Karpas-422 (cell line): Measurements from ENCODE around the gene SAMD5. TPM values are rescaled to one million over a fixed set of nuclear protein-coding genes. Genes with fewer than 3 reads are reported as not detected.

ENCODE experiments used
- DNase-seq: peaks from one replicate; pipeline ENCODE4 v3.0.0-alpha.2; 2015
- H2AFZ ChIP-seq: fragments of 200-600 bp; sonication (generic); 2 replicates; pipeline ENCODE4 v1.6.1; 2014; ENCODE audit warnings: antibody characterized with exemption, low read length, mixed read lengths
- H3K27ac ChIP-seq: fragments of 200-600 bp; sonication (generic); 2 replicates; pipeline ENCODE4 v1.5.1; 2014; ENCODE audit warnings: mild to moderate bottlenecking, low read length, moderate library complexity
- H3K27me3 ChIP-seq: fragments of 200-600 bp; sonication (generic); 2 replicates; pipeline ENCODE4 v1.6.1; 2014; ENCODE audit warnings: low read length, mixed read lengths
- H3K36me3 ChIP-seq: fragments of 200-600 bp; sonication (generic); 2 replicates; pipeline ENCODE4 v1.6.1; 2014; ENCODE audit warnings: low read length, mixed read lengths; ENCODE audit not compliant: insufficient read depth
- H3K4me1 ChIP-seq: fragments of 200-600 bp; sonication (generic); 2 replicates; pipeline ENCODE4 v1.6.1; 2014; ENCODE audit warnings: mild to moderate bottlenecking, low read length, mixed read lengths
- H3K4me2 ChIP-seq: fragments of 200-600 bp; sonication (generic); 2 replicates; pipeline ENCODE4 v1.6.1; 2014; ENCODE audit warnings: low read length, low read depth, mild to moderate bottlenecking; ENCODE audit not compliant: poor library complexity, severe bottlenecking
- H3K4me3 ChIP-seq: fragments of 200-600 bp; sonication (generic); 2 replicates; pipeline ENCODE4 v1.5.1; 2014; ENCODE audit warnings: mild to moderate bottlenecking, antibody characterized with exemption, low read length, mixed read lengths
- H3K79me2 ChIP-seq: fragments of 200-600 bp; sonication (generic); 2 replicates; pipeline ENCODE4 v1.6.1; 2014; ENCODE audit warnings: mild to moderate bottlenecking, low read length, mixed read lengths
- H3K9ac ChIP-seq: fragments of 200-600 bp; sonication (generic); 2 replicates; pipeline ENCODE4 v1.6.0; 2014; ENCODE audit warnings: low read length
- H3K9me2 ChIP-seq: fragments of 200-600 bp; sonication (generic), shearing (Covaris generic); replicated peaks from 2 replicates; pipeline ENCODE4 v1.6.0; 2014; ENCODE audit warnings: mild to moderate bottlenecking, low read length, moderate library complexity; ENCODE audit not compliant: insufficient read depth
- H3K9me3 ChIP-seq: fragments of 300-700, 200-600 bp; sonication (generic); 2 replicates; pipeline ENCODE4 v1.6.1; 2014; ENCODE audit warnings: low read length, mixed read lengths
- H4K20me1 ChIP-seq: fragments of 200-600 bp; sonication (generic); 2 replicates; pipeline ENCODE4 v1.6.1; 2014; ENCODE audit warnings: mild to moderate bottlenecking, antibody characterized with exemption, low read length, low read depth; ENCODE audit not compliant: insufficient read depth
- total RNA-seq: library from RNA; depleted of rRNA; stranded (reverse); fragments of >200 nt; shearing (Covaris generic); gene quantifications from 2 replicates; pipeline ENCODE4 v1.2.3, GENCODE V29; 2014; ENCODE audit warnings: low replicate concordance

The SAMD5 gene
- total RNA-seq, 1 experiment from 2014 or later: not detected

- Histone ChIP-seq H4K20me1 (no peaks in the 10 kb centered on the region), H3K36me3 (no peaks in the 10 kb centered on the region), H3K4me3 (no peak overlapping the region), H3K9ac (no peak overlapping the region), H3K4me2 (no peak overlapping the region), H3K27me3 (no peaks in the 10 kb centered on the region), H3K27ac (no peak overlapping the region), H3K4me1 (no peaks in the 10 kb centered on the region), H2AFZ (no peak overlapping the region), H3K9me3 (no peaks in the 10 kb centered on the region), H3K79me2 (no peaks in the 10 kb centered on the region), H3K9me2 (no peaks in the 10 kb centered on the region)
- DNase-seq: no peak
Measured at GRCh38 chr6:147582991-147583390, 74.5 kb downstream of the SAMD5 start.

GRCh38 chr6:147585256-147585655 is 76.8 kb downstream of the SAMD5 start:
- no peak for DNase-seq
- H3K9me3 ChIP-seq: no peaks in the 10 kb centered on the region
- no peaks in the 10 kb centered on the region for H3K4me1 ChIP-seq
- no peaks in the 10 kb centered on the region for H4K20me1 ChIP-seq
- no peaks in the 10 kb centered on the region for H3K79me2 ChIP-seq
- no peak overlapping the region for H3K4me2 ChIP-seq
- H3K4me3 ChIP-seq: no peak overlapping the region
- no peaks in the 10 kb centered on the region for H3K27me3 ChIP-seq
- no peak overlapping the region for H2AFZ ChIP-seq
- no peaks in the 10 kb centered on the region for H3K9me2 ChIP-seq
- H3K36me3 ChIP-seq: no peaks in the 10 kb centered on the region
- H3K9ac ChIP-seq: no peak overlapping the region
- no peak overlapping the region for H3K27ac ChIP-seq

- Histone ChIP-seq H3K4me1 (no peaks in the 10 kb centered on the region), H3K36me3 (no peaks in the 10 kb centered on the region), H2AFZ (no peak overlapping the region), H3K9ac (no peak overlapping the region), H3K27ac (no peak overlapping the region), H3K9me2 (no peaks in the 10 kb centered on the region), H4K20me1 (no peaks in the 10 kb centered on the region), H3K4me3 (no peak overlapping the region), H3K4me2 (no peak overlapping the region), H3K9me3 (no peaks in the 10 kb centered on the region), H3K27me3 (no peaks in the 10 kb centered on the region), H3K79me2 (no peaks in the 10 kb centered on the region)
- no peak for DNase-seq
Measured at GRCh38 chr6:147586044-147586443, 77.6 kb downstream of the SAMD5 start.

- Histone ChIP-seq H3K36me3 (no peaks in the 10 kb centered on the region), H3K27me3 (no peaks in the 10 kb centered on the region), H3K4me3 (no peak overlapping the region), H3K4me2 (no peak overlapping the region), H3K79me2 (no peaks in the 10 kb centered on the region), H2AFZ (no peak overlapping the region), H3K9ac (no peak overlapping the region), H4K20me1 (no peaks in the 10 kb centered on the region), H3K4me1 (no peaks in the 10 kb centered on the region), H3K9me3 (no peaks in the 10 kb centered on the region), H3K27ac (no peak overlapping the region), H3K9me2 (no peaks in the 10 kb centered on the region)
- DNase-seq: no peak
Measured at GRCh38 chr6:147587907-147588306, 79.4 kb downstream of the SAMD5 start.

- no peaks in the 10 kb centered on the region for H4K20me1 ChIP-seq
- no peak overlapping the region for H3K9ac ChIP-seq
- no peak overlapping the region for H3K4me3 ChIP-seq
- no peaks in the 10 kb centered on the region for H3K9me3 ChIP-seq
- H3K79me2 ChIP-seq: no peaks in the 10 kb centered on the region
- no peak for DNase-seq
- H3K27me3 ChIP-seq: no peaks in the 10 kb centered on the region
- no peaks in the 10 kb centered on the region for H3K36me3 ChIP-seq
- H3K4me1 ChIP-seq: no peaks in the 10 kb centered on the region
- no peak overlapping the region for H2AFZ ChIP-seq
- H3K27ac ChIP-seq: no peak overlapping the region
- no peaks in the 10 kb centered on the region for H3K9me2 ChIP-seq
- no peak overlapping the region for H3K4me2 ChIP-seq
Measured at GRCh38 chr6:147588469-147588868, 80.0 kb downstream of the SAMD5 start.

GRCh38 chr6:147589739-147590250 is 81.3 kb downstream of the SAMD5 start:
- no peak for DNase-seq
- Histone ChIP-seq H3K9me3 (no peaks in the 10 kb centered on the region), H3K4me2 (no peak overlapping the region), H3K4me3 (no peak overlapping the region), H3K9ac (no peak overlapping the region), H3K27me3 (no peaks in the 10 kb centered on the region), H3K79me2 (no peaks in the 10 kb centered on the region), H3K9me2 (no peaks in the 10 kb centered on the region), H2AFZ (no peak overlapping the region), H3K36me3 (no peaks in the 10 kb centered on the region), H3K27ac (no peak overlapping the region), H4K20me1 (no peaks in the 10 kb centered on the region), H3K4me1 (no peaks in the 10 kb centered on the region)

GRCh38 chr6:147595961-147596360 is 87.5 kb downstream of the SAMD5 start:
- H3K27ac ChIP-seq: no peak overlapping the region
- H3K4me1 ChIP-seq: no peaks in the 10 kb centered on the region
- DNase-seq: no peak
- H3K9me3 ChIP-seq: no peaks in the 10 kb centered on the region
- H3K36me3 ChIP-seq: no peaks in the 10 kb centered on the region
- no peaks in the 10 kb centered on the region for H4K20me1 ChIP-seq
- no peak overlapping the region for H3K4me2 ChIP-seq
- no peak overlapping the region for H3K9ac ChIP-seq
- no peaks in the 10 kb centered on the region for H3K9me2 ChIP-seq
- H3K27me3 ChIP-seq: no peaks in the 10 kb centered on the region
- no peaks in the 10 kb centered on the region for H3K79me2 ChIP-seq
- no peak overlapping the region for H3K4me3 ChIP-seq
- H2AFZ ChIP-seq: no peak overlapping the region

- no peak overlapping the region for H3K4me3 ChIP-seq
- H3K79me2 ChIP-seq: no peaks in the 10 kb centered on the region
- no peak for DNase-seq
- H2AFZ ChIP-seq: no peak overlapping the region
- no peak overlapping the region for H3K9ac ChIP-seq
- no peaks in the 10 kb centered on the region for H3K36me3 ChIP-seq
- H4K20me1 ChIP-seq: no peaks in the 10 kb centered on the region
- H3K9me3 ChIP-seq: no peaks in the 10 kb centered on the region
- no peaks in the 10 kb centered on the region for H3K9me2 ChIP-seq
- H3K27me3 ChIP-seq: no peaks in the 10 kb centered on the region
- H3K4me1 ChIP-seq: no peaks in the 10 kb centered on the region
- H3K27ac ChIP-seq: no peak overlapping the region
- no peak overlapping the region for H3K4me2 ChIP-seq
Measured at GRCh38 chr6:147603392-147604081, 95.0 kb downstream of the SAMD5 start.
